ENCODE results near the gene TSPAN10. TPM values are rescaled to one million over a fixed set of nuclear protein-coding genes. Genes with fewer than 3 reads are reported as not detected.
A peak's percentile ranks its signal among the peaks of the same experiment; 100 is the strongest.

Gene TSPAN10
- total RNA-seq, 2 donors from 2014 or later: 1.3 to 1.8 TPM

DNA sequence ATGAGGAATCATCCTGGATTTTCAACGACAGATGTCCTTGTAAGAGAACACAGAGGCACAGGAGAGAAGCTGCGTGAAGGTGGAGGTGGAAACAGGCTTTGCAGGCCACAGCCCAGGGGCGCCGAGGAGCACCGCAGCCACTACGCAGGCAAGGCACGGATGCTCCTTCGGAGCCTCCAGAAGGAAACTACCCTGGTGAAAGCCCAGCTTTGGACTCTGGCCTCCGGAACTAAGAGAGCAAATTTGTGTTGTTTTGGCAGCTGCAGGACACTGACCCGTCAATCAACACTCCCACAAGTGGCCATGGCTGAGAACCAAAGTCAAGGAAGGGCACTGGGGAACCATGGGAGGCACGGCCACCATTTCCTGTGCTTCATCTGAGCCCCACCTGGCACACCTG is 43.2 kb downstream of the TSPAN10 start:
- no peaks in the 10 kb centered on the region for H3K27me3 Mint-ChIP-seq (ENCODE audit: insufficient read depth)
- H3K27ac ChIP-seq (ENCODE audit: low read depth, low read length): no peak overlapping the region
- peaks cover 4% of the 10 kb centered on the region for H3K9me3 Mint-ChIP-seq
- no peak overlapping the region for H3K27ac Mint-ChIP-seq
- H3K36me3 ChIP-seq (ENCODE audit: control insufficient read depth, insufficient read depth, low read length): peaks cover 7% of the 10 kb centered on the region
- TF ChIP-seq, protein P1, sequence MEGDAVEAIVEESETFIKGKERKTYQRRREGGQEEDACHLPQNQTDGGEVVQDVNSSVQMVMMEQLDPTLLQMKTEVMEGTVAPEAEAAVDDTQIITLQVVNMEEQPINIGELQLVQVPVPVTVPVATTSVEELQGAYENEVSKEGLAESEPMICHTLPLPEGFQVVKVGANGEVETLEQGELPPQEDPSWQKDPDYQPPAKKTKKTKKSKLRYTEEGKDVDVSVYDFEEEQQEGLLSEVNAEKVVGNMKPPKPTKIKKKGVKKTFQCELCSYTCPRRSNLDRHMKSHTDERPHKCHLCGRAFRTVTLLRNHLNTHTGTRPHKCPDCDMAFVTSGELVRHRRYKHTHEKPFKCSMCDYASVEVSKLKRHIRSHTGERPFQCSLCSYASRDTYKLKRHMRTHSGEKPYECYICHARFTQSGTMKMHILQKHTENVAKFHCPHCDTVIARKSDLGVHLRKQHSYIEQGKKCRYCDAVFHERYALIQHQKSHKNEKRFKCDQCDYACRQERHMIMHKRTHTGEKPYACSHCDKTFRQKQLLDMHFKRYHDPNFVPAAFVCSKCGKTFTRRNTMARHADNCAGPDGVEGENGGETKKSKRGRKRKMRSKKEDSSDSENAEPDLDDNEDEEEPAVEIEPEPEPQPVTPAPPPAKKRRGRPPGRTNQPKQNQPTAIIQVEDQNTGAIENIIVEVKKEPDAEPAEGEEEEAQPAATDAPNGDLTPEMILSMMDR (conservative IDR thresholded peaks at IDR 0.05): no peak
- H3K9me3 ChIP-seq (ENCODE audit: control insufficient read depth, low read length): no peaks in the 10 kb centered on the region
- no peaks in the 10 kb centered on the region for H3K27me3 ChIP-seq (ENCODE audit: control insufficient read depth, insufficient read depth, low read length, poor library complexity, severe bottlenecking)
- DNase-seq: no peak
- H3K4me1 ChIP-seq (ENCODE audit: control insufficient read depth, insufficient read depth, low read length): peaks cover 5% of the 10 kb centered on the region
- WGBS, 2 experiments (ENCODE audit: insufficient coverage in 1 of 2, insufficient read length in 1 of 2): 94 to 95% methylated on average over 9 to 11 of the region's 11 CpGs
- peaks cover 14% of the 10 kb centered on the region for H3K4me1 Mint-ChIP-seq
- no peak overlapping the region for H3K4me3 ChIP-seq (ENCODE audit: low read length)
- peaks cover 7% of the 10 kb centered on the region for H3K36me3 Mint-ChIP-seq (ENCODE audit: low read depth)
- H3K9ac ChIP-seq (ENCODE audit: extremely low read depth, low read length, poor library complexity, severe bottlenecking): no peak overlapping the region
- no peak overlapping the region for H3K4me3 Mint-ChIP-seq

DNA sequence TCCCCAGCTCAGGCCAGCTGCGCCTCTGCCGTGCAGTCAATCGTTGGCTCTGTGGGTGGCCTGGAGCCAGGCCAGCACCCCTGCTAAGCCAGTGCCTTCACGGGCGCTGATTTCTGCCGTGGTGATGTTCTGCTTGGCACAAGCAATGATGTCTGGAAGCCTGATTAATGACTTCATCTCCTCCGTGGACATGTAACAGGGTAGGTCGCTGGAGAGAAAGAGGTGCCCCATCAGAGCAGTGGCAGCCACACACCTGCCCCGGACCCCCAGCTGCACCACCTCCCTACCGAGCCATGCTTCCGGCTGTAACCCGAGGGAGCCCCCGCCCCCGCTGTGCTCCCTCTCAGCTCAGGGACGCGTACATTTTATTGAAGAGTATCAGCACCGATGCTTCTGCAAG is 44.7 kb downstream of the TSPAN10 start:
- WGBS, 2 experiments (ENCODE audit: insufficient coverage in 1 of 2, insufficient read length in 1 of 2): 96 to 100% methylated on average over 7 to 17 of the region's 17 CpGs
- H3K4me1 ChIP-seq (ENCODE audit: control insufficient read depth, insufficient read depth, low read length): peaks cover 5% of the 10 kb centered on the region
- H3K9me3 ChIP-seq (ENCODE audit: control insufficient read depth, low read length): no peaks in the 10 kb centered on the region
- DNase-seq: no peak
- no peak overlapping the region for H3K9ac ChIP-seq (ENCODE audit: extremely low read depth, low read length, poor library complexity, severe bottlenecking)
- H3K27me3 ChIP-seq (ENCODE audit: control insufficient read depth, insufficient read depth, low read length, poor library complexity, severe bottlenecking): no peaks in the 10 kb centered on the region
- Mint-ChIP-seq H3K36me3 (ENCODE audit: low read depth) (peaks cover 13% of the 10 kb centered on the region), H3K9me3 (no peaks in the 10 kb centered on the region), H3K4me3 (peak overlapping the region; percentile 85), H3K4me1 (peaks cover 14% of the 10 kb centered on the region), H3K27me3 (ENCODE audit: insufficient read depth) (no peaks in the 10 kb centered on the region), H3K27ac (no peak overlapping the region)
- H3K27ac ChIP-seq (ENCODE audit: low read depth, low read length): no peak overlapping the region
- H3K36me3 ChIP-seq (ENCODE audit: control insufficient read depth, insufficient read depth, low read length): peaks cover 20% of the 10 kb centered on the region
- TF ChIP-seq, protein P1 (conservative IDR thresholded peaks at IDR 0.05): no peak
- H3K4me3 ChIP-seq (ENCODE audit: low read length): no peak overlapping the region

DNA sequence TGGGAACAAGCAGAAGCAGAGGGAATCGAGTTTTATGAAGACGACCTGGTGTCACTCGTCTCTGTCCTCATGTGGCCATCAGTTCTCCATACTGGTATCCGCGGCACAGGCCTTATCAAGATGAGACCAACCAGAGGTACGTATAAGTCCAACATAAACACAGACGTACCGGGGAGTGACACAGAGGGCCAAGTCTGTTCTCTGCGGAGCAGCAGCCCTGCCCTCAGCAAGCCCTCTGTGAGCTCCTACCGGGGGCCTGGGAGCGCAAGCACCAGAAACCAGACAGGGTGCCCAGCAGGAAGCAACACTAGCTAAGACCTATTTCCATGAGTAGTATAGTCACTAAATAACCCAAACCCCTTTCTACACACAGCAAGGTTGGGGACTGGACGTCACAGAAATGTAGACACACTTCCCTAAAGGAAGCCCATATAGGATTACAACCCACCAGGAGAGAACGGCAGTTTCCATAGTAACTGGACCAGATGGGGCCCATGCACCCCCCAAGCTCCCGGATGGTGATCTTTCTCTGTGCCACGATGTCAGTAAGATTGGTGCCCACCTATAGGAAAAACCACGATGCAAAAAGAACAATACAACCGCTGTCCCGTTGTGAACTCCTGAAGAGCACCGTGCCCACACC is 45.7 kb downstream of the TSPAN10 start:
- no peaks in the 10 kb centered on the region for H3K27me3 ChIP-seq (ENCODE audit: control insufficient read depth, insufficient read depth, low read length, poor library complexity, severe bottlenecking)
- peak overlapping the region; percentile 85 for H3K4me3 Mint-ChIP-seq
- TF ChIP-seq, protein P1 (conservative IDR thresholded peaks at IDR 0.05): no peak
- H3K27ac ChIP-seq (ENCODE audit: low read depth, low read length): peak overlapping the region; percentile 88
- peaks cover 5% of the 10 kb centered on the region for H3K4me1 ChIP-seq (ENCODE audit: control insufficient read depth, insufficient read depth, low read length)
- no peaks in the 10 kb centered on the region for H3K9me3 Mint-ChIP-seq
- H3K4me1 Mint-ChIP-seq: peaks cover 14% of the 10 kb centered on the region
- H3K36me3 ChIP-seq (ENCODE audit: control insufficient read depth, insufficient read depth, low read length): peaks cover 29% of the 10 kb centered on the region
- H3K27ac Mint-ChIP-seq: peak overlapping the region; percentile 91
- H3K27me3 Mint-ChIP-seq (ENCODE audit: insufficient read depth): no peaks in the 10 kb centered on the region
- H3K4me3 ChIP-seq (ENCODE audit: low read length): peak overlapping the region; percentile 85
- no peaks in the 10 kb centered on the region for H3K9me3 ChIP-seq (ENCODE audit: control insufficient read depth, low read length)
- DNase-seq: peak; percentile 61
- H3K9ac ChIP-seq (ENCODE audit: extremely low read depth, low read length, poor library complexity, severe bottlenecking): peak overlapping the region; percentile 86
- peaks cover 22% of the 10 kb centered on the region for H3K36me3 Mint-ChIP-seq (ENCODE audit: low read depth)
- WGBS, 2 experiments (ENCODE audit: insufficient coverage in 1 of 2, insufficient read length in 1 of 2): 54 to 58% methylated on average over 13 to 19 of the region's 19 CpGs
